C4-2B (cell line): ENCODE measurements around the gene INO80E.

Source experiments
- ZFX ChIP-seq: fragments of 450-650 bp; IDR thresholded peaks from 2 replicates; pipeline ENCODE4 v1.6.1; 2017
- TF ChIP-seq, protein P1 (sequence below): fragments of 450-650 bp; conservative IDR thresholded peaks from 2 replicates; pipeline ENCODE4 v1.5.1; 2017; ENCODE audit warnings: mild to moderate bottlenecking

- TF ChIP-seq, protein P1, sequence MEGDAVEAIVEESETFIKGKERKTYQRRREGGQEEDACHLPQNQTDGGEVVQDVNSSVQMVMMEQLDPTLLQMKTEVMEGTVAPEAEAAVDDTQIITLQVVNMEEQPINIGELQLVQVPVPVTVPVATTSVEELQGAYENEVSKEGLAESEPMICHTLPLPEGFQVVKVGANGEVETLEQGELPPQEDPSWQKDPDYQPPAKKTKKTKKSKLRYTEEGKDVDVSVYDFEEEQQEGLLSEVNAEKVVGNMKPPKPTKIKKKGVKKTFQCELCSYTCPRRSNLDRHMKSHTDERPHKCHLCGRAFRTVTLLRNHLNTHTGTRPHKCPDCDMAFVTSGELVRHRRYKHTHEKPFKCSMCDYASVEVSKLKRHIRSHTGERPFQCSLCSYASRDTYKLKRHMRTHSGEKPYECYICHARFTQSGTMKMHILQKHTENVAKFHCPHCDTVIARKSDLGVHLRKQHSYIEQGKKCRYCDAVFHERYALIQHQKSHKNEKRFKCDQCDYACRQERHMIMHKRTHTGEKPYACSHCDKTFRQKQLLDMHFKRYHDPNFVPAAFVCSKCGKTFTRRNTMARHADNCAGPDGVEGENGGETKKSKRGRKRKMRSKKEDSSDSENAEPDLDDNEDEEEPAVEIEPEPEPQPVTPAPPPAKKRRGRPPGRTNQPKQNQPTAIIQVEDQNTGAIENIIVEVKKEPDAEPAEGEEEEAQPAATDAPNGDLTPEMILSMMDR, result no peak
- TF ChIP-seq ZFX, result no peak
These were observed 30.4 kb downstream of the INO80E start for GRCh38 chr16:30026449-30026848.
